IPS-NIHi7 (cell line): Measurements from ENCODE around the gene MARVELD3.
"Not testable (repeated sequence)": the region's sequence is repeated elsewhere in the genome, so short reads cannot be mapped to it uniquely, and the experiment has no call there.

Experiments
- DNase-seq: peaks from one replicate; pipeline ENCODE4 v3.0.0; 2012; ENCODE audit warnings: mixed read lengths; ENCODE audit errors: extremely low spot score

MARVELD3 gene

DNA sequence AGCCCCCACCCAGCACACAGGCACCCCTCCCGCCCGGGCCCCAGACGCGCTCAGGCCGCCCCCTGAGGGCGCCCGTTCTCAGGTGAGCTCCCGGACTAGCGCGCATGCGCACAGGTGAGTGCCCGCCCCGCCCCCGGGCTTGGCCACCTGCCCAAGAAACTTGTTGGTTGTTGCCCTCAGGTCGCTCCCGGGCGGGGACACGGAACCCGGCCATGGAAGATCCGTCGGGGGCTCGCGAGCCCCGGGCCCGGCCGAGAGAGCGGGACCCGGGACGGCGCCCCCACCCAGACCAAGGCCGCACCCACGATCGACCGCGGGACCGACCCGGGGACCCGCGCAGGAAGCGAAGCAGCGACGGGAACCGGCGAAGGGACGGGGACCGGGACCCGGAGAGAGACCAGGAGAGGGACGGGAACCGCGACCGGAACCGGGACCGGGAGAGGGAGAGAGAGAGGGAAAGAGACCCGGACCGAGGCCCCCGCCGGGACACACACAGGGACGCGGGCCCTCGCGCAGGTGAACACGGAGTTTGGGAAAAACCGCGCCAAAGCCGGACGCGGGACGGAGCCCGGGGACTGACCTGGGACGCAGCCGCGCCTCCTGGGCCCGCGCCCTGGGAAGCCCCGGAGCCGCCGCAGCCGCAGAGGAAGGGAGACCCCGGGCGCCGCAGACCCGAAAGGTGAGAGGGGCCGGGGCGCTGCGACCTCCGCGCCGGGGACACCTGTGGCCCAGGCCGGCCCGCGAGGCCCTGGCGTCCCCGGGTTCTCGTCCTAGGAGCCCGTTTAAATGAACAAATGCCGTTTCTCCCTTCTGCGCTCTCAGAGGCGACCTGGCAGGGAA is at the start of gene MARVELD3:
TSS of gene MARVELD3 (plus strand) at position 167 of the 840 bp plus-strand sequence. CDS start at position 213, 46 bp downstream.
- DNase-seq: peak; percentile 96

DNA sequence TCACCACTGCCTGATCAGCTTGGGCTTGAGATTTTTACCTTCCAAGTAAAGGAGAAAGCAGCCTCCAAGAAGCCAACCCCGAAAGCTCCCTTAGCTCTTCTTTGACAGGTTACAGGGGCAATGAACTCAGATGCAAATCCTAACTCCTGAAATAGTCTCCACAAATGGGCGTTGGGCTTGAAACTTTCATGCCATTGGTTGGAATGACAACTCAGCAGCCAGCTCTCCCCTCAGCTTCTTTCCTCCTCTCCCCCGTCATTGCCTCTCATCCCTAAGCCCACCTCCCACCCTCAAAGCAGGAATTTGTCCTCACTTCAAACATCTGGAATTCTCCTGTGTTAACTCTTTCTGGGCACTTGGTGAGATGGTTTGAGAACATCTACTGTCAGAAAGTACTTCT is 49.0 kb upstream of the MARVELD3 start, which contains the start of gene TAT:
TSS of gene TAT (minus strand) at position 122 of the 400 bp plus-strand sequence. CDS start 677 bp downstream, outside the sequence.
- DNase-seq: peak; percentile 25

DNA sequence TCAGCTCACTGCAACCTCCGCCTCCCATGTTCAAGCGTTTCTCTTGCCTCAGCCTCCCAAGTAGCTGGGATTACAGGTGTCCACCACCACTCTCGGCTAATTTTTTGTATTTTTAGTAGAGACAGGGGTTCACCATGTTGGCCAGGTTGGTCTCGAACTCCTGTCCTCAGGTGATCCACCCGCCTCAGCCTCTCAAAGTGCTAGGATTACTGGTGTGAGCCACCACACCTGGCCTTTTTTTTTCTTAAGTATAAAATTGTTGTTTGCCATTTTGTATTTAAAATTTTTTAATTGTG is 43.5 kb upstream of the MARVELD3 start:
- DNase-seq: not testable (repeated sequence)

- no peak for DNase-seq
These were observed 41.3 kb upstream of the MARVELD3 start for GRCh38 chr16:71584543-71585317.

GRCh38 chr16:71585318-71585703 is 40.7 kb upstream of the MARVELD3 start:
- no peak for DNase-seq

- not testable (repeated sequence) for DNase-seq
These were observed 36.6 kb upstream of the MARVELD3 start for GRCh38 chr16:71589334-71589733.

- DNase-seq: not testable (repeated sequence)
These were observed 35.9 kb upstream of the MARVELD3 start for GRCh38 chr16:71590071-71590470.

- DNase-seq: no peak
These were observed 35.4 kb upstream of the MARVELD3 start for GRCh38 chr16:71590584-71590983.

DNA sequence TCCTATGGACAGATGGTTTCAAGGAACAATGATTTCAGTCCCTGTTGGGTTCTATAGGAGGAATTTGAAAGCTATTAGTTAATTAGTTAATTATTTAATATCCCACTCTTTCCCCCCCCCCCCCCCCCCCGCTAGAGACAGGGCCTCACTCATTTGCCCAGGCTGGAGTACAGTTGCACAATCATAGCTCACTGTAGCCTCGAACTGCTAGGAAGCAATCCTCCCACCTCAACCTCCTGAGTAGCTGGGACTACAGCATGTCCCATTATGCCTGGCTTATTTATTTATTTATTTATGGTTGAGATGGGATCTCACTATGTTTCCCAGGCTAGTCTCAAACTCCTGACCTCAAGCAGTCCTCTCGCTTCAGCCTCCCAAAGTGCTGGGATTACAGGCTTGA is 34.1 kb upstream of the MARVELD3 start:
- no peak for DNase-seq

DNA sequence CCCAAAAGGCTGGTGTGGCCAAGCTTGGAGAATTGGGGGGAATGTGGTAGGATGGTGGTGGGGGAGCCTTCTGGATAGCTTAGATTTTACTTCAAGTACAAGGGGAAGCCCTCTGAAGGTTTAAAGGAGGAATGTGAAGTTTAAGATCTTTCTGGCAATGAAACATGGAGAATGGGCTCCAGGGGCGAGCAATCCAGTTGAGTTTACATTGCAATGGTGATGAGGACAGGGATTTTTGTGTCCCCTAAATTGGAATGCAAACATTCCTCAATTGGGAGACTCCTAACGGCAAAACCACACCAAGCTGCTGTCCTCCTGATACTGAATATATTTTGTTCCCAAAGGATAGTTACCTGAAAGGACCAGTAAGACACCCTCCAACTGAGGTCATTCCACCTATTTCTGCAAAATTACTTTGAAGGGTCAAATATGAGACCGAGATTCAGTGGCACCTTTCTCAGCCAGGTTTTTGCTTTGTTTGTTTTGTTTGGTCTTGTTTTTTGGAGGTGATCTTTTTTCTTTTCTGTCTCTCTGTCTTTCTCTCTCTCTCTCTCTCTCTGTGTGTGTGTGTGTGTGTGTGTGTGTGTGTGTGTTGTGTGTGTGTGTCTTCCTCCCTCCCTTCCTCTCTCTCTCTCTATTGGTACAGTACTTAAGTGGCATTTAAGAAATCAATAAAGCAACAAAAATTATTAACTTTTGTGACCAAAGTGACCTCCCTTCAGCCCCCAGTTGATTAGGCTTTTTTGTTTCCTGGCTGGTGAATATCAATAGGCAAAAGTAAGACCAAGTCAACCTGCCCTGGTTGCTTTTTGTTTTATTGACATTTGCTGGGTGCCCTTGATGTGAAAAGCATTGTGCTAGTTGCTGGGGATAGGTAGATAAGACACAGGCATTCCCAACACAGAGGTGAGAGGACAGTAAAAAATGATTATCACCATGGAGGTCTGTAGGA is 32.7 kb upstream of the MARVELD3 start:
- no peak for DNase-seq

- no peak for DNase-seq
These were observed 31.9 kb upstream of the MARVELD3 start for GRCh38 chr16:71594000-71594646.

GRCh38 chr16:71595340-71595826 is 30.6 kb upstream of the MARVELD3 start:
- DNase-seq: not testable (repeated sequence)

GRCh38 chr16:71598426-71598825 is 27.6 kb upstream of the MARVELD3 start:
- DNase-seq: not testable (repeated sequence)

GRCh38 chr16:71600822-71601221 is 25.2 kb upstream of the MARVELD3 start:
- DNase-seq: no peak

DNA sequence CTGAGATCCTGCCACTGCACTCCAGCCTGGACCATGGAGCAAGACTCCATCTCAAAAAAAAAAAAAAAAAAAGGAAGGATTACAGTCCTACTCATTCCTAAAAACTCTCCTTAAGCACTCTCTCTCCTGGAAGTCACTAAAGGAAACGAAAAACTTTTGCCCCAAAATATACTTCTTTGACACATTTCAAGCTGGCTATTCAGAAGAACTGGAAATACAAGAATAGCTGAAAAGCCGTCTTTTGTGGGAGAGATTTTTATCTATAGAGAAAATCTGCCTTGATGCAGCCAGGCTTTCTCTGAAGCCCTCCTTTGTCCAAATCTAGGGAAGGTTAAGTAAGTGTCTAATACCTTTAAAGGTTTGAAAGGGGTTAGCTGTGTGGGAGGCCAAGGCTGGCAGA is 16.9 kb upstream of the MARVELD3 start:
- no peak for DNase-seq

DNA sequence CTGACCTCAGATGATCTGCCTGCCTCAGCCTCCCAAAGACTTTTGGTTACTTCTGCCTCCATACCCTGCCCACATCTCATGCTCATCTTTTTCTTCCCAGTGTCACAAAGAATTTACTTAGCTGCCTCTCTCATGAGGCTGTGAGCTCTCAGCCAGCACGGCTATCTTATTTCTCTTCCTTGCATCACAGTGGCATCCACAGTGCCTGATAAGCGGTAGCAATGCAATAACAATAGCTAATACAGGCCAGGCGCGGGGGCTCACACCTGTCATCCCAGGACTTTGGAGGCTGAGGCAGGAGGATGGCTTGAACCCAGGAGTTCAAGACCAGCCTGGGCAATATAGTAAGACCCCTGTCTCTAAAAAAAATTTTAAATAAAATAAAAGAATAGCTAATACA is 15.5 kb upstream of the MARVELD3 start:
- no peak for DNase-seq

GRCh38 chr16:71610936-71611871 is 14.8 kb upstream of the MARVELD3 start:
- peak; percentile 93 for DNase-seq

DNA sequence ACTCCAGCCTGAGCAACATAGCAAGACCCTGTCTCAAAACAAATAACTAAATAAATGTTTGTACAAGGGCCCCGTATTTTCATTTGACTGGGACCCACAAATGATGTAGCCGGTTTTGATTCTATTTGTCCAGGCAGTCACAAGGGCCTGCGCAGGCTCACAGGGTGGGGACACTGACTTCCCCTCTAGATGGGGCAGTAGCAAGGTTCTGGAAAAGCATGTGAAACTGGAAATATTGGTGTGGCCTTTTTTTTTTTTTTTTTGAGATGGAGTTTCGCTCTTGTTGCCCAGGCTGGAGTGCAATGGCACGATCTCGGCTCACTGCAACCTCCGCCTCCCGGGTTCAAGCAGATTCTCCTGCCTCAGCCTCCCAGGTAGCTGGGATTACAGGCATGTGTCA is 11.0 kb upstream of the MARVELD3 start:
- not testable (repeated sequence) for DNase-seq

DNA sequence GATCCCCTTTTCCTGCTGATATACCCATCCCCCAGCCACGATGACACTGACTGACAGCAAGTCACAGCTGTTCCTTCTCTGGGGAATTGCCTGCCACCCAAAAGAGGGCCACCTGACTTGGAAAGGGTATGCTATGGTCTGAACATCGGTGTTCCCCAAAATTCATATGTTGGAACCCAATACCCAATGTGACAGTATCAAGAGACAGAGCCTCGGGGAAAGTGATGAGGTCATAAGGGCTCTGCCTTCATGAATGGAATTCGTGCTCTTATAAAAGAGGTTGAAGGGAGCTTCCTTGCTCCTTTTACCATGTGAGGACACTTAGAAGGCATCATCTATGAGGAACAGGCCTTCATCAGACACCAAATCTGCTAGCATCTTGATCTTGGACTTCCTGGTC is 7.6 kb upstream of the MARVELD3 start:
- DNase-seq: no peak

- DNase-seq: no peak
These were observed 3.9 kb upstream of the MARVELD3 start for GRCh38 chr16:71622088-71622487.
